GM12874 (cell line): ENCODE measurements around the gene GRIK4.

ENCODE experiments used
- TF ChIP-seq, protein P1 (sequence below): IDR thresholded peaks from 2 replicates; pipeline ENCODE4 v1.5.1; 2011; ENCODE audit warnings: low read depth, mild to moderate bottlenecking, control low read depth, low read length, moderate library complexity; ENCODE audit not compliant: insufficient read depth

GRIK4 gene

DNA sequence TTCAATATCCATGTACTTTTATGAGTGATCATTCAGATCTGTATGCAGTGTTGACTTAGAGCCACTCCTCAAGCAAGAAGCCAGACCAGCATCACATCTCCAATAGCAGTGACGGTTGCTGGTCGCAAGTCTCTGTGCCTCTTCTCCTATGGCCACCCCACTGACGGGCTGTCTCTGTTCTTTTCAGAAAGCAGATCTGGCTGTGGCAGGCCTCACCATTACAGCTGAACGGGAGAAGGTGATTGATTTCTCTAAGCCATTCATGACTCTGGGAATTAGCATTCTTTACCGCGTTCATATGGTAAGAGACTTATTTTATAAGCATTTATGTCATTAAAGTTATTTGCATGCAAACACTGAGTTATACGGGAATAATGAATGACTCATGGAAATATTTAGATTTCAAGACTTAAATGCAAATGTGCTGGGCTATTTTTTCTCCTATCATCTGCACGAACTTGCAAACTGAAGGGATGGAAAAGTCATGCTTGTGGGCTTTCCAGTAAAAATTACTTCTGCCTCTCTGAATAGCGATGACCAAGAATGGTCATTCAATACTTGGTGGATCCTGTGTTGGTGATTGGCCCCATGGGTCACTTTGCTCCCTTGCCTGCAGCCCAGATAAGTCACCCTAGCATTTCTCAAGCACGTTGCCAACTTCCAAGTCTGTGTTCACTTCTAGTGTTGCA is 428.8 kb downstream of the GRIK4 start:
- TF ChIP-seq, protein P1, sequence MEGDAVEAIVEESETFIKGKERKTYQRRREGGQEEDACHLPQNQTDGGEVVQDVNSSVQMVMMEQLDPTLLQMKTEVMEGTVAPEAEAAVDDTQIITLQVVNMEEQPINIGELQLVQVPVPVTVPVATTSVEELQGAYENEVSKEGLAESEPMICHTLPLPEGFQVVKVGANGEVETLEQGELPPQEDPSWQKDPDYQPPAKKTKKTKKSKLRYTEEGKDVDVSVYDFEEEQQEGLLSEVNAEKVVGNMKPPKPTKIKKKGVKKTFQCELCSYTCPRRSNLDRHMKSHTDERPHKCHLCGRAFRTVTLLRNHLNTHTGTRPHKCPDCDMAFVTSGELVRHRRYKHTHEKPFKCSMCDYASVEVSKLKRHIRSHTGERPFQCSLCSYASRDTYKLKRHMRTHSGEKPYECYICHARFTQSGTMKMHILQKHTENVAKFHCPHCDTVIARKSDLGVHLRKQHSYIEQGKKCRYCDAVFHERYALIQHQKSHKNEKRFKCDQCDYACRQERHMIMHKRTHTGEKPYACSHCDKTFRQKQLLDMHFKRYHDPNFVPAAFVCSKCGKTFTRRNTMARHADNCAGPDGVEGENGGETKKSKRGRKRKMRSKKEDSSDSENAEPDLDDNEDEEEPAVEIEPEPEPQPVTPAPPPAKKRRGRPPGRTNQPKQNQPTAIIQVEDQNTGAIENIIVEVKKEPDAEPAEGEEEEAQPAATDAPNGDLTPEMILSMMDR: no peak

GRCh38 chr11:120941000-120941399 is 429.5 kb downstream of the GRIK4 start:
- TF ChIP-seq, protein P1: no peak

GRCh38 chr11:120942701-120943100 is 431.2 kb downstream of the GRIK4 start:
- TF ChIP-seq, protein P1: no peak

GRCh38 chr11:120945042-120945441 is 433.5 kb downstream of the GRIK4 start:
- TF ChIP-seq, protein P1: peak; percentile 34; the same call in 1 of the 2 replicates

GRCh38 chr11:120950880-120951279 is 439.3 kb downstream of the GRIK4 start:
- TF ChIP-seq, protein P1: no peak

- TF ChIP-seq, protein P1: peak; percentile 87
Measured at GRCh38 chr11:120952461-120953434, 441.2 kb downstream of the GRIK4 start.

- TF ChIP-seq, protein P1: no peak
Measured at GRCh38 chr11:120954381-120954780, 442.8 kb downstream of the GRIK4 start.
